ENCODE data around the gene PCNT.

DNA sequence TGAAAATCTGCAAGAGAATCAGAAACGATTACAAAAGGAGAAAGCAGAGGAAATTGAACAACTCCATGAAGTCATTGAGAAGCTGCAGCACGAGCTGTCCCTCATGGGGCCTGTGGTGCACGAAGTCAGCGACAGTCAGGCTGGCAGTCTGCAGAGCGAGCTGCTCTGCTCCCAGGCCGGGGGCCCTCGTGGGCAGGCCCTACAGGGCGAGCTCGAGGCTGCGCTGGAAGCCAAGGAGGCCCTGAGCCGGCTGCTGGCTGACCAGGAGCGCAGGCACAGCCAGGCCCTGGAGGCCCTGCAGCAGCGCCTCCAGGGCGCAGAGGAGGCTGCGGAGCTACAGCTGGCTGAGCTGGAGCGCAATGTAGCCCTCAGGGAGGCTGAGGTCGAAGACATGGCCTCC is 87.3 kb downstream of the PCNT start:
- TF ChIP-seq, protein P1, sequence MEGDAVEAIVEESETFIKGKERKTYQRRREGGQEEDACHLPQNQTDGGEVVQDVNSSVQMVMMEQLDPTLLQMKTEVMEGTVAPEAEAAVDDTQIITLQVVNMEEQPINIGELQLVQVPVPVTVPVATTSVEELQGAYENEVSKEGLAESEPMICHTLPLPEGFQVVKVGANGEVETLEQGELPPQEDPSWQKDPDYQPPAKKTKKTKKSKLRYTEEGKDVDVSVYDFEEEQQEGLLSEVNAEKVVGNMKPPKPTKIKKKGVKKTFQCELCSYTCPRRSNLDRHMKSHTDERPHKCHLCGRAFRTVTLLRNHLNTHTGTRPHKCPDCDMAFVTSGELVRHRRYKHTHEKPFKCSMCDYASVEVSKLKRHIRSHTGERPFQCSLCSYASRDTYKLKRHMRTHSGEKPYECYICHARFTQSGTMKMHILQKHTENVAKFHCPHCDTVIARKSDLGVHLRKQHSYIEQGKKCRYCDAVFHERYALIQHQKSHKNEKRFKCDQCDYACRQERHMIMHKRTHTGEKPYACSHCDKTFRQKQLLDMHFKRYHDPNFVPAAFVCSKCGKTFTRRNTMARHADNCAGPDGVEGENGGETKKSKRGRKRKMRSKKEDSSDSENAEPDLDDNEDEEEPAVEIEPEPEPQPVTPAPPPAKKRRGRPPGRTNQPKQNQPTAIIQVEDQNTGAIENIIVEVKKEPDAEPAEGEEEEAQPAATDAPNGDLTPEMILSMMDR (IDR thresholded peaks at IDR 0.05): no peak
- TF ChIP-seq EZH2 (IDR thresholded peaks at IDR 0.05; ENCODE audit: borderline replicate concordance, insufficient read depth, low read depth, low read length, poor library complexity, severe bottlenecking): no peak

Measured in B cell (primary cell).